ENCODE data around the gene PKNOX2.
A peak's percentile ranks its signal among the peaks of the same experiment; 100 is the strongest.

Gene PKNOX2

GRCh38 chr11:125164091-125164421, 495 bp upstream of the PKNOX2 start:
- Histone ChIP-seq H4K8ac (ENCODE audit: low read depth, low read length) (no peak overlapping the region), H3K4me1 (ENCODE audit: control insufficient read depth in 1 of 2, insufficient read depth in 2 of 2, low read length in 2 of 2) (peaks cover 6 to 19% of the 10 kb centered on the region in 2 experiments), H3K14ac (ENCODE audit: low read length) (no peak overlapping the region), H3K4ac (ENCODE audit: low read depth, low read length) (no peak overlapping the region), H3K18ac (ENCODE audit: low read length) (no peak overlapping the region), H3K36me3 (ENCODE audit: control insufficient read depth in 1 of 2, insufficient read depth in 2 of 2, low read length in 2 of 2) (no peaks in the 10 kb centered on the region), H2BK120ac (ENCODE audit: insufficient read depth, low read length, poor library complexity) (no peak overlapping the region), H3K9ac (ENCODE audit: low read length) (no peak overlapping the region), H2AFZ (ENCODE audit: insufficient read depth, low read length, poor library complexity) (no peak overlapping the region), H3K79me2 (ENCODE audit: control insufficient read depth, insufficient read depth, low read length, poor library complexity) (no peaks in the 10 kb centered on the region), H2AK5ac (ENCODE audit: low read length) (no peak overlapping the region), H3K23ac (ENCODE audit: low read length) (no peak overlapping the region), H3K9me3 (ENCODE audit: insufficient read depth, low read depth, low read length) (no peaks in the 10 kb centered on the region), H4K12ac (ENCODE audit: low read depth, low read length) (no peak overlapping the region), H3K79me1 (ENCODE audit: low read length) (peaks cover 2% of the 10 kb centered on the region), H3K27me3 (ENCODE audit: insufficient read depth, low read length) (peaks cover 23% of the 10 kb centered on the region), H2BK5ac (ENCODE audit: low read depth, low read length, poor library complexity) (no peak overlapping the region), H3K4me2 (ENCODE audit: low read length) (peak overlapping the region; percentile 55), H2BK12ac (ENCODE audit: low read length) (no peak overlapping the region), H3K4me3 (ENCODE audit: low read depth, low read length) (no peak overlapping the region), H4K91ac (ENCODE audit: low read depth, low read length) (no peak overlapping the region), H3K27ac (ENCODE audit: low read depth, low read length) (no peak overlapping the region)
- no CpG with 5 or more reads among the region's 8 CpGs for WGBS (ENCODE audit: extremely low coverage, insufficient coverage, insufficient read length)
- no peak for DNase-seq

GRCh38 chr11:125165111-125165842, 726 bp downstream of the PKNOX2 start:
- peak overlapping the region; percentile 55 for H2AFZ ChIP-seq (ENCODE audit: insufficient read depth, low read length, poor library complexity)
- WGBS (ENCODE audit: extremely low coverage, insufficient coverage, insufficient read length), result no CpG with 5 or more reads among the region's 80 CpGs
- no peaks in the 10 kb centered on the region for H3K9me3 ChIP-seq (ENCODE audit: insufficient read depth, low read depth, low read length)
- DNase-seq, result peak; percentile 10 to 20
- H3K4ac ChIP-seq (ENCODE audit: low read depth, low read length), result no peak overlapping the region
- no peak overlapping the region for H3K27ac ChIP-seq (ENCODE audit: low read depth, low read length)
- H3K27me3 ChIP-seq (ENCODE audit: insufficient read depth, low read length), result peaks cover 23% of the 10 kb centered on the region
- H3K9ac ChIP-seq (ENCODE audit: low read length), result peak overlapping the region; percentile 2
- no peak overlapping the region for H4K12ac ChIP-seq (ENCODE audit: low read depth, low read length)
- H3K14ac ChIP-seq (ENCODE audit: low read length), result no peak overlapping the region
- H2BK12ac ChIP-seq (ENCODE audit: low read length), result no peak overlapping the region
- no peak overlapping the region for H4K91ac ChIP-seq (ENCODE audit: low read depth, low read length)
- peaks cover 6 to 20% of the 10 kb centered on the region in 2 experiments for H3K4me1 ChIP-seq (ENCODE audit: control insufficient read depth in 1 of 2, insufficient read depth in 2 of 2, low read length in 2 of 2)
- H2AK5ac ChIP-seq (ENCODE audit: low read length), result no peak overlapping the region
- H3K23ac ChIP-seq (ENCODE audit: low read length), result no peak overlapping the region
- peak overlapping the region; percentile 70 for H3K4me3 ChIP-seq (ENCODE audit: low read depth, low read length)
- H2BK5ac ChIP-seq (ENCODE audit: low read depth, low read length, poor library complexity), result no peak overlapping the region
- no peaks in the 10 kb centered on the region for H3K79me2 ChIP-seq (ENCODE audit: control insufficient read depth, insufficient read depth, low read length, poor library complexity)
- peak overlapping the region; percentile 15 for H4K8ac ChIP-seq (ENCODE audit: low read depth, low read length)
- peak overlapping the region; percentile 67 for H3K18ac ChIP-seq (ENCODE audit: low read length)
- H3K4me2 ChIP-seq (ENCODE audit: low read length), result peak overlapping the region; percentile 87
- no peaks in the 10 kb centered on the region for H3K36me3 ChIP-seq (ENCODE audit: control insufficient read depth in 1 of 2, insufficient read depth in 2 of 2, low read length in 2 of 2)
- no peak overlapping the region for H2BK120ac ChIP-seq (ENCODE audit: insufficient read depth, low read length, poor library complexity)
- peaks cover 2% of the 10 kb centered on the region for H3K79me1 ChIP-seq (ENCODE audit: low read length)

GRCh38 chr11:125165843-125166763, 1.6 kb downstream of the PKNOX2 start:
- Histone ChIP-seq H2AK5ac (ENCODE audit: low read length) (no peak overlapping the region), H3K23ac (ENCODE audit: low read length) (no peak overlapping the region), H3K4me1 (ENCODE audit: control insufficient read depth in 1 of 2, insufficient read depth in 2 of 2, low read length in 2 of 2) (peaks cover 6 to 22% of the 10 kb centered on the region in 2 experiments), H3K4me3 (ENCODE audit: low read depth, low read length) (peak overlapping the region; percentile 68), H2BK120ac (ENCODE audit: insufficient read depth, low read length, poor library complexity) (no peak overlapping the region), H4K91ac (ENCODE audit: low read depth, low read length) (peak overlapping the region; percentile 11), H3K9ac (ENCODE audit: low read length) (peak overlapping the region; percentile 2), H3K9me3 (ENCODE audit: insufficient read depth, low read depth, low read length) (no peaks in the 10 kb centered on the region), H4K8ac (ENCODE audit: low read depth, low read length) (no peak overlapping the region), H3K14ac (ENCODE audit: low read length) (no peak overlapping the region), H2BK12ac (ENCODE audit: low read length) (no peak overlapping the region), H2AFZ (ENCODE audit: insufficient read depth, low read length, poor library complexity) (peak overlapping the region; percentile 55), H3K36me3 (ENCODE audit: control insufficient read depth in 1 of 2, insufficient read depth in 2 of 2, low read length in 2 of 2) (no peaks in the 10 kb centered on the region), H3K79me2 (ENCODE audit: control insufficient read depth, insufficient read depth, low read length, poor library complexity) (no peaks in the 10 kb centered on the region), H3K79me1 (ENCODE audit: low read length) (peaks cover 2% of the 10 kb centered on the region), H3K27ac (ENCODE audit: low read depth, low read length) (no peak overlapping the region), H3K18ac (ENCODE audit: low read length) (no peak overlapping the region), H2BK5ac (ENCODE audit: low read depth, low read length, poor library complexity) (no peak overlapping the region), H3K27me3 (ENCODE audit: insufficient read depth, low read length) (peaks cover 23% of the 10 kb centered on the region), H4K12ac (ENCODE audit: low read depth, low read length) (no peak overlapping the region), H3K4ac (ENCODE audit: low read depth, low read length) (no peak overlapping the region), H3K4me2 (ENCODE audit: low read length) (peak overlapping the region; percentile 87)
- no CpG with 5 or more reads among the region's 66 CpGs for WGBS (ENCODE audit: extremely low coverage, insufficient coverage, insufficient read length)
- no peak for DNase-seq

GRCh38 chr11:125166764-125167291, 2.3 kb downstream of the PKNOX2 start:
- H3K4me1 ChIP-seq (ENCODE audit: control insufficient read depth in 1 of 2, insufficient read depth in 2 of 2, low read length in 2 of 2), result peaks cover 6 to 25% of the 10 kb centered on the region in 2 experiments
- peaks cover 23% of the 10 kb centered on the region for H3K27me3 ChIP-seq (ENCODE audit: insufficient read depth, low read length)
- H3K4me3 ChIP-seq (ENCODE audit: low read depth, low read length), result peak overlapping the region; percentile 44
- H2BK5ac ChIP-seq (ENCODE audit: low read depth, low read length, poor library complexity), result no peak overlapping the region
- H2BK120ac ChIP-seq (ENCODE audit: insufficient read depth, low read length, poor library complexity), result no peak overlapping the region
- H3K79me1 ChIP-seq (ENCODE audit: low read length), result peaks cover 2% of the 10 kb centered on the region
- H3K9me3 ChIP-seq (ENCODE audit: insufficient read depth, low read depth, low read length), result no peaks in the 10 kb centered on the region
- H3K4me2 ChIP-seq (ENCODE audit: low read length), result peak overlapping the region; percentile 87
- H3K4ac ChIP-seq (ENCODE audit: low read depth, low read length), result no peak overlapping the region
- H3K18ac ChIP-seq (ENCODE audit: low read length), result no peak overlapping the region
- DNase-seq, result no peak
- no peak overlapping the region for H4K91ac ChIP-seq (ENCODE audit: low read depth, low read length)
- no peak overlapping the region for H3K9ac ChIP-seq (ENCODE audit: low read length)
- no peak overlapping the region for H3K27ac ChIP-seq (ENCODE audit: low read depth, low read length)
- H2AFZ ChIP-seq (ENCODE audit: insufficient read depth, low read length, poor library complexity), result peak overlapping the region; percentile 39
- no CpG with 5 or more reads among the region's 16 CpGs for WGBS (ENCODE audit: extremely low coverage, insufficient coverage, insufficient read length)
- no peak overlapping the region for H4K8ac ChIP-seq (ENCODE audit: low read depth, low read length)
- H3K23ac ChIP-seq (ENCODE audit: low read length), result no peak overlapping the region
- no peaks in the 10 kb centered on the region for H3K36me3 ChIP-seq (ENCODE audit: control insufficient read depth in 1 of 2, insufficient read depth in 2 of 2, low read length in 2 of 2)
- H4K12ac ChIP-seq (ENCODE audit: low read depth, low read length), result no peak overlapping the region
- no peak overlapping the region for H2AK5ac ChIP-seq (ENCODE audit: low read length)
- H3K14ac ChIP-seq (ENCODE audit: low read length), result no peak overlapping the region
- no peaks in the 10 kb centered on the region for H3K79me2 ChIP-seq (ENCODE audit: control insufficient read depth, insufficient read depth, low read length, poor library complexity)
- no peak overlapping the region for H2BK12ac ChIP-seq (ENCODE audit: low read length)
